Right ventricle myocardium inferior (tissue), 1 donor: ENCODE measurements around the gene LRP1. TPM values are rescaled to one million over a fixed set of nuclear protein-coding genes. Genes with fewer than 3 reads are reported as not detected.

Experiments used
- ATAC-seq: fragments of 200-7000 bp; cut with Tn5 transposase; one replicate; pipeline ENCODE4 v1.9.1; 2020; ENCODE audit warnings: mild to moderate bottlenecking, moderate library complexity
- DNase-seq: peaks from one replicate; pipeline ENCODE4 v3.0.0; 2021; ENCODE audit errors: missing footprints
- intact Hi-C: fragments of 100-400 bp; cut with DNase I; formaldehyde crosslinking; loops from one replicate; pipeline ENCODE4 v1.11.0; 2022
- total RNA-seq: library from RNA; stranded (reverse); fragmentation: NEBNext Ultra II Directional; extraction: Animal tissue kit (Norgen Biotek cat#: 25700); gene quantifications from one replicate; pipeline ENCODE4 v1.2.1, GENCODE V29; 2021
- donor health status: DM: no; HTN: yes; CAD: no; lungs with severe emphysema.

The LRP1 gene
- total RNA-seq, 1 donor from 2014 or later: 143 TPM

- intact Hi-C loops: loop anchor here (2.0 to 5.0 kb wide), 2 partner anchors 65 to 240 kb away; no protein-coding TSS in a partner anchor
- no peak for DNase-seq
- ATAC-seq: no peak
Measured at GRCh38 chr12:57211791-57212700, 83.8 kb downstream of the LRP1 start.

DNA sequence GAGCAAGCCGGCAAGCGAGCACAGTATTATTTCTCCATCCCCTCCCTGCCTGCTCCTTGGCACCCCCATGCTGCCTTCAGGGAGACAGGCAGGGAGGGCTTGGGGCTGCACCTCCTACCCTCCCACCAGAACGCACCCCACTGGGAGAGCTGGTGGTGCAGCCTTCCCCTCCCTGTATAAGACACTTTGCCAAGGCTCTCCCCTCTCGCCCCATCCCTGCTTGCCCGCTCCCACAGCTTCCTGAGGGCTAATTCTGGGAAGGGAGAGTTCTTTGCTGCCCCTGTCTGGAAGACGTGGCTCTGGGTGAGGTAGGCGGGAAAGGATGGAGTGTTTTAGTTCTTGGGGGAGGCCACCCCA, 84.4 kb downstream of the LRP1 start:
- DNase-seq (no peak), ATAC-seq (no peak)
- intact Hi-C loops: loop anchor here (1.0 to 5.0 kb wide), 4 partner anchors 27 to 240 kb away; no protein-coding TSS in a partner anchor

- ATAC-seq (peak; percentile 70), DNase-seq (peak; percentile 94)
- intact Hi-C loops: loop anchor here (1.0 to 5.0 kb wide), 4 partner anchors 26 to 239 kb away; no protein-coding TSS in a partner anchor
Measured at GRCh38 chr12:57213058-57213715, 84.9 kb downstream of the LRP1 start.

- ATAC-seq (no peak), DNase-seq (no peak)
- intact Hi-C loops: loop anchor here (1.0 to 5.0 kb wide), 4 partner anchors 25 to 238 kb away; no protein-coding TSS in a partner anchor
Measured at GRCh38 chr12:57213763-57214397, 85.6 kb downstream of the LRP1 start.

GRCh38 chr12:57214398-57214781, 86.1 kb downstream of the LRP1 start:
- DNase-seq: no peak
- ATAC-seq: peak; percentile 63
- intact Hi-C loops: loop anchor here (5.0 kb wide), 1 partner anchor 238 kb away; no protein-coding TSS in a partner anchor

GRCh38 chr12:57215065-57215464, 86.8 kb downstream of the LRP1 start:
- ATAC-seq (no peak), DNase-seq (no peak)

DNA sequence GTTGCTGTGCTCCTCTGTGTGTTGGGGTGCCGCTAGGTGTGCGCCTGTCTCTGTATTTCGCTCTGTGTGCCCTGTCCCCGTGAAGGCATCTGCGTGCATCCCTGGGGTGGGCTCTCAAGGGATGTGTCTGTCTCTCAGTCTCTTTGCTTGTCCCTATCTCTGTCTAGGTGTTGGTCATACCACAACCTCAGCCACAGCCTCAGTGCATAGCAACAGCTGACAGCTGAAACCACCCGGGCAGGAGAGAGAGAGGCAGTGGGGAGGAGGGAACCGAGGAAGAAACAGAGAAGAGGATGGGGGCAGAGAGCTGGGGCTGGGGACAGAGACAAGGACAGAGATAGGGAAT, 87.4 kb downstream of the LRP1 start:
- intact Hi-C loops: no loop called here
- ATAC-seq: no peak
- no peak for DNase-seq

More at GRCh38 chr12:57215065-57215464, 86.8 kb downstream of the LRP1 start:
- intact Hi-C loops: no loop called here

- intact Hi-C loops: no loop called here
- no peak for ATAC-seq
- DNase-seq: no peak
Measured at GRCh38 chr12:57216014-57216911, 88.0 kb downstream of the LRP1 start, which contains the start of gene NXPH4. TSS of gene NXPH4 (plus strand) at chr12:57216794. CDS start at chr12:57216970, 176 bp downstream.

DNA sequence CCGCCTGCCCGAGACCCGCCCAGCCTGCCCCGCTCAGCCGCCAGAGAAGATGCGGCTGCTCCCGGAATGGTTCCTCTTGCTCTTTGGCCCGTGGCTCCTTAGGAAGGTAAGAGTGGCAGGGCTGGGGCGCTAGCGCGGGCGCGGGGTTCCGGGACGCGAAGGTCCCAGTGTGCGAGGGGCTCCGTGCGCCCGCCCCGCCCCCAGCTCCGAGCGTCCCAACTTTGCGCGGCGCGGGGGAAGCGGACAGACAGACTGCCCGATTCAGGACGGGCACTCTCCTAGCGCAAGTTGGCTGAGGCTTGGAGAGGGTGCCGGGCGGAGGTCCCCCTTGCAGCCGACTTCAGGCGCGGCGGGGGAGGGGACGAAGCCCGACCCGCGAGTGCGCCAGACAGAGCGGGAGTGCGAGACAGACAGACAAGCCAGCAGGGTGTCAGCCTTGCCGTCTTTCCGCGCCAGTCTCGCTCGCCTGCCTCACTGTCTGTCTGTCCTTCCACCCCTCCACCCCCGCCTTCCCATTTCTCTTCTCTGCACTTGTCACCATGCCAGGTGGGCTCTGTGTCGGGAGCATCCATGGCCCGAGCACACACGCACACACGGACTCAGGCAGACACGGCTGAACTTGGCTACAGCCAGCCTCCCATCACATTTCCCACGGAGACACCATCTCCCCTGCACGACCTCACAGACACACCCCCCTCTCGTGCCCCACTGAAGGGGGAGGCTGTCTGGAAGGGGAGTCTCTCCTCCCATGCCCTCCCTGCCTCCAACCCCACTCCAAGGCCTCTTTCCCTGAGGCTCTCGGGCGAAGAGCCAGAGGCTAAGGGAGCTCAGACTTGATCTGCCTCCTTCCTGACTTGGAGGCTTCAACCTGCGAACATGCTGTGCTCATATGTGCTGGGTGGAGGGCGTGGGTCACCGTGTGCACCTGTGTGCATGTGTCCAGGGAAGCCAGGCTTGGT, 88.9 kb downstream of the LRP1 start:
- ATAC-seq: no peak
- intact Hi-C loops: no loop called here
- DNase-seq: no peak

DNA sequence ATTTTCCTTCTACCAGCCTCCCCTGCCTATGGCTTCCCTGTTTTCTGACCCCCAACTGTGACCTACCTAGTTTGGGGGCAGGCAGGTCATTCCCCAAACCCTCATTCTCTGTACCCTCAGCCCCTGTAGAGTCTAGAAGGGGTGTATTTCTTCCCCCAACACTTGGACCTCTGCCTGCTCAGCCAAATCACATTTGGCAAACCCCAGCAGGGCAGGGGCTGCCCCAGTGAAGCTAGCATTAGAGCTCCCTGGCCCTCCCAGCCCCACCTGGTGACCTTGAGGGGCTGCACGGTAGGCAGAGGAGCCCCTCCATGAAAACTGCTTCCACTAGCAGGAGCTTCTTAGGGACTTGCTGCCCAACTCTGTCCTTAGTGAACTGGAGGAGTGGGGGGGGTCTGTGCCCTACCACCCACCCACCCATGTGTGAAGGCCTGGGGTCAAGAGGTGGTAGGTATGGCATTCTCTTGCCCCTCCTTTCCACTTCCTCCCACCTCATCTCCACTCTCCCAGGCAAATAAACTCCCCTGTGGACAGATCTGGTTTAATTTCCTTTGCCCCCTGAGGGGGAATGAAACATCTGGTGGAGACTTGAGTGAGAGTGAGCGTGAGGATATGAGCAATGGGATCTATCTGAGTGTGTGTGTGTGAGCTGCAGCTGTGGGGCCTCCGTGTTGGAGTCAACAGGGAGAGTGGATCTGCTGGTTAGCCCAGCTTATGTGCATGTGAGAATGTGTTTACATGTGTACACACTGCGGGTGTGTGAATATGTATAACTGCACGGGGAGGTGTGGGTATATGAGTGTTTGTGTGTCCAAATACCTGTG, 90.0 kb downstream of the LRP1 start:
- intact Hi-C loops: no loop called here
- ATAC-seq: no peak

DNA sequence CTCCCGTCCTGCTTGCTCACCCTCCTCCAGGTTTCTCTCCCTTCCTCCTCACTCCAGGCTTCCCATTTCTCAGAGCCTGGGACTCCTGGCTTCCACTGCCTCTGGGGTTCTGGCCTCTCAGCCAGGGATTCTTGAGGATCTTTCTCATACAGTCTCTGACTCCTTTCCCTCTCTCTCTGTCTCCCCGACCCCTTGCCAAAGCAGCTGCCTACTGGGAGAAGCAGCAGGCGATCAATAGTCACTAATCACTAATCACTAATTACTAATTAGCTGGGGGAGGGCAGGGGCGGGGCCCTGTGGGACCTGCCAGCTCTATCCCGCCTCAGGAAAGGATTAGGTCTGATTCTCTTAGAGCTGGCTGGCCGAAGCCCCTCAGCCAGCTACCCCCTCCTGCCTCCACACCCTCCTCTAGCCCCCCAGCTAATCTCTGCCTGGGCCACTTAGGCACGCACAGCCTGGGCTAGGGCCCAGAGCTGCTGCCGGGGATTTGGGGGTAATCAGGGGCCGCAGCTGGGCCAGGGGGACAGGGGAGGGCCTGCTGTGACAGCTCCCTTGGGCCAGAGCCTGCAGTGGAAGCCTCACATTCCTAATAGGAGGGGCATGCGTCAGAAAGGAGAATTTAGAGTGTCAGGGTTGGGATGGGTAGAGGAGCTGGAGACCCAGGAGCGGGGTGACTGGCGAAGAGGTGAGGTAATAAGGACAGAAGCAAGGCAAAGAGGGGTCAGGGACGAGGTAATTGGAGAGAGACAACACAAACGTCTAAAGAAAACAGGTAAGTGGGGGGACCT, 91.1 kb downstream of the LRP1 start:
- no peak for ATAC-seq
- intact Hi-C loops: no loop called here
- DNase-seq: no peak

More for the DNA sequence above, 90.0 kb downstream of the LRP1 start:
- DNase-seq: no peak

DNA sequence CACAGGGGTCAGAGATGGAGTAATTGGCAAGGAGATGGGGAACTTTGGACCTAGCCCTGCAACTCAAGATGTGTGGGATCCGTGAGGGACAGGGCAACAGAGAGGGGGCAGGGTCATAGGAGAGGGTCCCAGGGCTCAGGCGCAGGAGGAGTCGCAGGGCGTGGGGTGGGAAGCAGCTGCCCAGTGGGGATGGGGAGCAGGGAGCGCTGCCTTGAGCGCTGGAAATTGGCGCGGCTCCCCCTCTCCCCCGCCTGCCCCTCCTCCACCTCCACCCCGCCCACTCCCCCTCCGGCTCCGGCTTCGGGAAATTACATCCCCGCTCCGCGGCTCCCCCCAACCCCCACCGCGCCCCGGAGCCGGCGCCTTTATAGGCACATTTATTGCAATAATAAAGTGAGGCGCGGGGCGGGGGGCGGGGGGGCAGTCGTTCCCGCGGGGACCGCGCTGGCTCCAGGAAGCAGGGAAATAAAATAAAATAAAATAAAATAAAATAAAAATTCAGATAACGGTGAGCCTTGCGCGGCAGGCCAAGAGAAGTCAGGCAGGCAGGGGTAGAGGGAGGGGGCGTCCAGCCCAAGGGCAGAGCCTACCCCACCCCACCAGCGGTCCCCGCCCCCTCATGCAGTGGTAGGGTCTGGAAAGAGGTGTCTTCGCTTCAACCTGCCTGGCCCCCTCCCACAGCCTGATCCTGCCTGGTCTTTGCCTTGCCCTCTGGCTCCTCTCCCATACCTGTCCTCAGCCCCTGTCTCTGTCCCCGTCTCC, 91.9 kb downstream of the LRP1 start:
- intact Hi-C loops: no loop called here
- DNase-seq: no peak
- ATAC-seq: no peak

GRCh38 chr12:57220770-57221168, 92.5 kb downstream of the LRP1 start:
- ATAC-seq (no peak), DNase-seq (no peak)
- intact Hi-C loops: no loop called here

DNA sequence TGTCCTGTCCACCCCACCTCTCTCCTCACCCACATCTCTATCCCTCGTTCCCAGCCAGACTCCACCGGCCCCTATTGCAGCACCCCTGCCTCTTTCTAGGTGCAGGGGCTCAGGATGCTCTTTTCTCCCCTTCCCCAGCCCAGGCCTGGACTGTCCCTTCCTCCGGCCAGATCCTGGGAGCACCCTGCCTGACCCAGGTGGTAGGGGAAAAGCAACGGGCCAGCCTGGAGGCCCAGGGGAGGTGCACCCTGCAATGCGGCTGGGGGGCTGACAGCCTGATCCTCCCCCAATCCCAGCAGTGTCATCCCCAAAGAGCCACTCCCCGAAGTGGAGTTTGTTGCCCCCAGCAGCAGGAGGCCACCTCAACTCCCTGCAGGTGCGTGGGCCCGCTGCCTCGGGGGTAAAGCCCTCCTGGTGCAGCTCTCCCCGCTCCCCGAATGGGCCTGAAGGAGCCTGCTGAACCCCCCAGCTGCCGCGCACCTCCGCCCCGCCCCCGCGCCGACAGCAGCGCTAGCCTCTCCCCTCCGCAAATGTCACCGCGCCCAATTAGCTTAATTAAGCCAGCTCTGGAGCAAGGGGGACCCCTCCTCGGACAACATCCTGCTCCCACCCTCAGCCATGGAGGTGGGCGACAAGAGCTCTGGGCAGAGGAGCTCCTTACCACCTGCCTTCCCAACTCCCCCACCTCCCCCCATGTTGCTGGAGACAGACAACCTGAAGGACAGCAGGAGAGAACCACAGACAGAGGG, 93.1 kb downstream of the LRP1 start:
- ATAC-seq (no peak), DNase-seq (peak; percentile 9)
- intact Hi-C loops: no loop called here
